Stimulated activated CD8-positive, alpha-beta memory T cell treated with anti-CD3 and anti-CD28 coated beads, Interleukin-4, amount 100 ng/mL, for 4 hours (primary cell): Measurements from ENCODE around the gene MYH14.
"Not testable (repeated sequence)": the region's sequence is repeated elsewhere in the genome, so short reads cannot be mapped to it uniquely, and the experiment has no call there.

Source experiments
- DNase-seq, 2 donors: peaks; one replicate each; pipeline ENCODE4 v3.0.0-alpha.2; 2020; ENCODE audit warnings: low read depth in 2 of 2, low spot score in 1 of 2

MYH14 gene

DNA sequence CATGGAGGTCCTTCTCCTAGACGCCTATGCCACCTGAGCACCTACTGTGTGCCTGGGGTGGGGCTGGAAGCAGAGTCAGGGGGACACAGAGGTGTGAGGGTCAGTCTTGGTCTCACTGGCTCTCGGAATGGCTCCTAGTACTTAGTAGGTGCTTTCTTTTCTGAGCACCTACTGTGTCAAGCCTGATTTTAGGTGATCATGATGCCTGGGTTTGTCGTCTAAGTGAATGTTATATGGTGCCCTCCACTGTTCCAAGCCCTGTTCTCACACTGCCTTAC is 20.0 kb downstream of the MYH14 start:
- no peak for DNase-seq

DNA sequence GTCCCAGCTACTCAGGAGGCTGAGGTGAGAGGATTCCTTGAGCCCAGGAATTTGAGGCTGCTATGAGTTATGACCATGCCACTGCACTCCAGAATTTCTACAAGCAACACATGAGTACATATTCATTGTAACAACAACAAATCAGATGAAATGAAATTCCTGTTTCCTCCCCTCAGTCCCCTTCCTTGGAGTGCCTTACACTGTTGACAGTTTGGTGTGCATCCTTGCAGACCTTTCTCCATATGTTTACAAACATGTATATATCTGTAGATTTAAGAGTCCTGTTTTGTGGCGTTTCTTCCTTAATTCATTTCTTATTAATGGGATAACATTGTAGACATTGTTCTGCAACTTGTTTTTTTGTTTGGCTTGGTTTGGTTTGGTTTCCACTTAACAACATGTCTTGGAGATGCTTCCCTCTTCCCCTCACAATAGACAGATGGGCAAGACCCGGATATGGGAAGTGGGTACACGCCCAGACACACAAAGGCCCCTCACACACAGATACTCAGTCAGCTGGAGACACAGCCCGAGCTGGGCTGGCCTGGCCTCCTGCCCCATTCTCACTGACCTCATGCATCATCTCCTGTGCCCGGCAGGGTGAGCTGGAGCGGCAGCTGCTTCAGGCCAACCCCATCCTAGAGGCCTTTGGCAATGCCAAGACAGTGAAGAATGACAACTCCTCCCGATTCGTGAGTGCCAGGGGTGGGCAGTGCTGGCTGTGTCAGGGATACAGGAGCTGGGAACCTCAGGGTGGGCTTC is 21.7 kb downstream of the MYH14 start:
- no peak for DNase-seq

DNA sequence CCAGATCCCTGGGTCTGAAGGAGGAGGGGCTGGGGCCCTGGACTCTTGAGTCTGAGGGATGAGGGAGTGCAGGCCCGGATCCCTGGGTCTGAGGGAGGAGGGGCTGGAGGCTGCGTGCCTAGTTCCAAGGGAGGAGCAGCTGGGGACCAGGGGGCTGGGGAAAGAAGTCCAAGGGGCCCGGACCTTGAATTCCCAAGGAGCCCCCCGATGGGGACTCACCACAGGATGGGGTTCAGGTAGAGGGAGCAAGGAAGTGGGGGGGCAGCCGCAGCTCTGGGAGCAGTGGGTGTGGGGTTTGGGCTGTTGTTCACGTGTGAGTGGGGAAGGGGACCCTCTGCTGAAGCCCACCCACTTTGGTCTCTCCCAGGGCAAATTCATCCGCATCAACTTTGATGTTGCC is 23.1 kb downstream of the MYH14 start:
- DNase-seq, result no peak

DNA sequence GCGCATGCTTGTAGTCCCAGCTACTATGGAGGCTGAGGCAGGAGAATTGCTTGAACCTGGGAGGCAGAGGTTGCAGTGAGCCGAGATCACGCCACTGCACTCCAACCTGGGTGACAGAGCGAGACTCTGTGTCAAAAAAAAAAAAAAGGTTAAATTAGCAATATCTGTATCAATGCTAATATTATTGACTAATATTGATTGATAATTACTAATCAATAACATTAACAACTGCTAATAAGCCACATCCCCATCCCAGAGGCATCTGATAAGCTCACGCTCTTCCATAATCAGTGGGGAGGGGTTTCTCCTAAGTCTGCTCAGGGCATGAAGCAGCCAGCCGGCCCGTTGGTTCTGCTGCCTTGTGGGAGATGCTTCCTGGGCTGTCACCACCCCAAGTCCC is 24.7 kb downstream of the MYH14 start:
- not testable (repeated sequence) for DNase-seq

DNA sequence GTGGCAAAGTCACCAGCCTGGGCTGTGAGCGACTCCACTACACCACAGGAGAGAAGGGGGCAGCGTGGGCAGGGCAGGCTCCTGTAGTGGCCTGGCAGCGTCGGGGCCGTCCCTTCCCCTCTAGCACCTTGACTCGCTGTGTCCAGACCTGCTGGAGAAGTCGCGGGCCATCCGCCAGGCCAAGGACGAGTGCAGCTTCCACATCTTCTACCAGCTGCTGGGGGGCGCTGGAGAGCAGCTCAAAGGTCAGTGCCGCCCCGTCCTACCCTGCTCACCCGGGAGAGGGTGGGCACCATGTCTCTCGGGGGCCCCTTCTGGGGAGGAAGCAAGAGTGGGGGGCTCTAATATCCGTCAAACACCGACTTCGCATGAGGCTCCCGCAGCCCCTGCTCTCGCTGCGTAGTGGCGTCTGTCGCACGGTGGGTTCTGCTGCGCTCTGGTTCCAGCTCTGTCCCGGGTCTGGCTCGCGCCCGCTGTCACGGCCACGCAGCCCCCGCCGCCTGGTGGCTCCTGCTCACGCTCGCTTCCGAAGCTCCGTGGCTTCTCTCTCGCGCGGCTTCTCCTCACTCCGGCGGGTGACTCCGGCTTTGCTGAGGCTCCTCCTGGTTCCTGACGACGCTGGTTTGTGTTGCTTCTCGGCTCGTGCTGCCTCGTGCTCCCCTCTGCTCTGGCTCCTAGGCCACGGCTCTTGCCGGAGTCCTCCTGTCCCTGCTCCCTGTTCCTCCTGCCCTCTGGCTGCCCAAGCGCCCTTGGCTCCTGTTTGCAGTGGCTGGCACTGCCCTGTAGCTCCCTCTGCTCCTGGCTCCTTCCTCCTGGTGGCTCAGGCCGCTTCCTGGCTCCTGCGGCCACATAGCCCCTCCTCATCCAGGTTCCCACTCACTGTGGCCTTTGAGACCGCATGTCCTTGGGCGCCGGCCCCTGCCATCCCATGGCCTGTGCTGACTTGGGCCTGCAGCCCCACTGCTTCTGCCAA is 27.2 kb downstream of the MYH14 start:
- DNase-seq, result no peak

DNA sequence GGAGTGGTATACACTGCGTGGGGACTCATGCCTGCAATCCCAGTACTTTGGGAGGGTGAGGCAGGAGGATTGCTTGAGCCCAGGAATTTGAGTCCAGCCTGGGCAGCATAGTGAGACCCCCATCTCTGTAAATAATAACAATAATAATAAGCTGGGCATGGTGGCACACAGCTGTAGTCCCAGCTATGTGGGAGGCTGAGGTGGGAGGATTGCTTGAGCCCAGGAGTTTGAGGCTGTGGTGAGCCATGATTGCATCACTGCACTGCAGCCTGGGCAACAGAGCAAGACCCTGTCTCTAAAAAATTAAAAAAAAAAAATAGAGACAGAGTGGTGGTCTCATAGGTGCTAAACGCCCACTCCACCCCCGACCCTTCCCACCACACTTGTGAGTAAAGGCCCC is 28.0 kb downstream of the MYH14 start:
- not testable (repeated sequence) for DNase-seq

DNA sequence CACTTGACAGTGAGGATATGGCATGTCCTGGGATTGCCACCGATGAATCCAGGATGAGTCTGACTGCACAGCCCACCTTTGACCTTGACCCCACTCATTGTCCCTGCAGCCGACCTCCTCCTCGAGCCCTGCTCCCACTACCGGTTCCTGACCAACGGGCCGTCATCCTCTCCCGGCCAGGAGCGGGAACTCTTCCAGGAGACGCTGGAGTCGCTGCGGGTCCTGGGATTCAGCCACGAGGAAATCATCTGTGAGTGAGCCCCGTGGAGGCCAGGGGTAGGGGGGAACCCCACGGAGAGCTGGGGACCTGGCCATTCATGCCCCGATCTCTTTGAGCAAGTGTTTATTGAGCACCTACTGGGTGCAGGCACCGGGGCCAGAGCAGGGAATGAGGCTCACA is 28.4 kb downstream of the MYH14 start:
- DNase-seq, result no peak

DNA sequence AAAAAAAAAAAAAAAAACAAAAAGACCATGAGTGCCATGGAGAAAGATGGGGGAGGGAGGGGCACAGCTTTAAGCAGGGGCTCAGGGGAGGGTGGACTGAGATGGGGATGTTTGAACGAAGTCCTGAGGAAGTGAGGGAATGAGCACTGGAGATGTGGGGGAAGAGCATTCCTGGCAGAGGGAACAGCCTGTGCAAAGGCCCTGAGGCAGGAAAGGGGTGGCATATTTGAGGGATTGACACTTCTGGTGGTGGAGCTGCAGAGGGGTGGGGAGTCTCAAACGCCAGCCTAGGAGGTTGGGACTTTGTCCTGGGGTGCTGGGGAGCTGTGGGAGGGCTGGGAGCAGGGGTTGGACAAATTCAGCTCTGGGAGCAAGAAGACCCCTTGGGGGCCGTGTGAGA is 29.2 kb downstream of the MYH14 start:
- no peak for DNase-seq

DNA sequence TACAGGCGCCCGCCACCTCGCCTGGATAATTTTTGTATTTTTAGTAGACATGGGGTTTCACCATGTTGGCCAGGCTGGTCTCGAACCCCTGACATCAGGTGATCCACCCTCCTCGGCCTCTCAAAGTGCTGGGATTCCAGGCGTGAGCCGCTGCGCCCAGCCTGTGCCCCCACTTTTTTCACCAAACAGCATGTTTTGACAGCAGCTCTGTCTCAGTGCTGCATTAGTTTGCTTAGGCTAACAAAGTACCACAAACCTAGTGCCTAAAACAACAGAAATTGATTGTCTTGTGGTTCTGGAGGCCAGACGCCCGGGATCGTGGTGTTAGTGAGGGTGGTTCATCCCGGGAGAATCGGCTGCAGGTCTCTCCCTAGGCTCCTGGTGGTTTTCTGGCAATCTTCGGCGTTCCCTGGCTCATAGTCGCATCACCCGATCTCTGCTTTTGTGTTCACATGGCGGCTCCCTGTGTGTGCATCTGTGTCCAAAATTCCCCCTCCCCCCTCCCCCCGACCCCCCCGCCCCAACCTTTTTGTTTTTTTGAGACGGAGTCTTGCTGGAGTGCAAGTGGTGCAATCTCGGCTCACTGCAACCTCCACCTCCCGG is 30.0 kb downstream of the MYH14 start:
- DNase-seq, result no peak

DNA sequence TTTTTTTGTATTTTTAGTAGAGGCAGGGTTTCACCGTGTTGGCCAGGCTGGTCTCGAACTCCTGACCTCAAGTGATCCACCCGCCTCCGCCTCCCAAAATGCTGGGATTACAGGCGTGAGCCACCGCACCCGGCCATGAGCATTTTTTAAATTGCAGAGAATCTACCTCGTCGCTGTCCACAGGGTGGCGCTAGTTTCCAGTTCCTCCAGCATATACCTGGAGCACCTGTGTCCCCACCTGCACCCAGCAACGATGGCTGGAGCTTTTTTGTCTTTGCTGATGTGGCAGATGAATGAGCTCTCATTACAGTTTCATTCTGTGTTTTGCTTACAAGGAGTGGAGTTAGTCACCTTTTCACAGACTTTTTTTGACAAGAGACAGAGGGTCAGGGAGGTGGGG is 34.1 kb downstream of the MYH14 start:
- DNase-seq, result not testable (repeated sequence)

DNA sequence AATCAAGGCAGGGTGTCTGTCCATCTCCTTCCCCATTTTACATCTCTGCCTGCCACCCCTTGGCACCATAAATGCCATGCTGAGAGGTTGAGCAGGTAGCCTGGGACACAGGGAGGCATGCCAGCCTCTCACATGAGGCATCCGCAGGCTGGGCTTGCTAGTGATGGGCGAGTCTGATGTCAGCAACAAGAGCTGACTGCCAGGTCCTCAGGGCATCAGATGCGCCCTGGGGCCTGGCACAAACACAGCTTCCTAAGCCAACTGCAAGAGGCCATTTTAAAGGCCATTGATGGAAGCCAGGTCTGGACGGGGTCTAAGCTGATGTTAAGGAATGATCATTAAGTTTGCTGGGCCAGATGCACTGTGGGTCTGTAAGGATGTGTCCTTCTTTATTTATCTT is 34.6 kb downstream of the MYH14 start:
- DNase-seq, result no peak

DNA sequence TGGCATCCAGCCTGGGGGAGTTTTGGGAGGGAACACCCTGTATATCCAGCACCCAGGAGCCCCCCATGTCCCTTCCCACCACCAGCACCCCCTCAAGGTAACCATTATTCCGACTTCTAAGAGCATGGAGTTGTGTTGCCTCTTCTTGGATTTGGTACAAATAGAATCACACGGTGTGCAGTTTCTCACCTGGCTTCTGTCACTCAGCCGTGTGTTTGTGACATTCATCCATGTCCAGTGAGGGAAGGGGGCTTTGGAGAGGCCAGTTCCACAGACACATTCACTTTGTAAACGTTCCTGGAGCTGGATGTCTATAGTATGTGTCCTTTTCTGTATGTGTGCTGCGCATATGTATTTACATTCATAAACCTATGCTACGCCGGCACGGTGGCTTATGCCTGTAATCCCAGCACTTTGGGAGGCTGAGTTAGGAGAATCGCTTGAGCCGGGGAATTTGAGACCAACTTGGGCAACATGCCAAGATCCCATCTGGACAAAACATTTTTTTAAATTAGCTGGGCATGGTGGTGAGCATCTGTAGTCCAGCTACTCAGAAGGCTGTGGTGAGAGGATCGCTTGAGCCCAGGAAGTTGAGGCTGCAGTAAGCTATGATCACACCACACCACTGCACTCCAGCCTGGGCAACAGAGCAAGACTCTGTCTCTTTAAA is 36.6 kb downstream of the MYH14 start:
- no peak for DNase-seq

DNA sequence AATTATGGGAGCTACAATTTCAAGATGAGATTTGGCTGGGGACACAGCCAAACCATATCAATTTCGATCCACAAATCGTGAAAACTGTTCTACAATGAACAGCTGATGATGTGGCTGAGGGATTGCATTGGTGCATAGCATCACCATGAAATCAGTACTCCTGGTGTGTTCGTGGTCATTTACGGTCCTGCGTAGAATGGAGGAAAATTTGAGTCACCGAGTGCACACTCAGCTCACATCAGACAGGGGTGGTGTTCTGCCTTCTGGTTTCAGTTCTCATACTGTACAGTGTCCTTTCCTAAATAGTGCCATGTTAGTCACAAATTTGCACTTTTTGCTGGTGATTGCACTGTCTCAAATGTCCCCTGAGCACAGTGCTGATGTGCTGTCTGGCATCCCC is 39.2 kb downstream of the MYH14 start:
- DNase-seq, result no peak

DNA sequence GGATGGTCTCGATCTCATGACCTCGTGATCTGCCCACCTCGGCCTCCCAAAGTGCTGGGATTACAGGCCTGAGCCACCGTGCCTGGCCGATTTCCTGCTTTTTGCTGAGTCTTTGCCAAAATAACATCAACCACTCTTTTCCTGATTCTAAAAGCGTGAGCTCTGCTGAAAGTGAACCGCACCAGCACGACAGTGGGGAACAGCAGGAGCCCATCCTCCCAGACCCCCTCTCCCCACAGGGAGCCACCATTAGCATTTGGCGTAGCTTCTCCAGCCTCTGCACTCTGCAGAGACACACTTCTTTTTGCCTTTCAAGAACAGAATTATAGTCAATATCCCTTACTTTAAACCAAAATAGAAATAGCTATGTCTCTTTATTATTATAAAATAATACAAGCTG is 41.3 kb downstream of the MYH14 start:
- DNase-seq, result no peak

DNA sequence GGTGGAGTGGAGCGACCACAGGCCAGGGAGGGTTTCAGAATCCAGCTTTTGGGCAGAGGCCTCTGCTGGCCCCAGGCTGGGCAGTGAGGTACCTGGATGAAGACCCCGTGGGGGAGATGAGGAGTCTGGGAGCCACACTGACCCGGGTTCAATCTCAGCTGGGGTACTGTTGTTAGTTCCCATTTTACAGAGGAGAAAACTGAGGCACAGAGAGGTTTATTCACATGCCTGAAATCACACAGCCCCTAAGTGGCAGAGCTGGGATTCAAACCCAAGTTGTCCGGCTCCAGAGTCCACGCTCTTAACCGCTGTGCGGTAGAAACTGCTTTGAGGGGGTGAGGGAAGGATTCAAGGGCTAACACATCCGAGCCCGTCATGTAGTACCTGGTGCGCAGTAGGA is 45.0 kb downstream of the MYH14 start:
- DNase-seq, result no peak

DNA sequence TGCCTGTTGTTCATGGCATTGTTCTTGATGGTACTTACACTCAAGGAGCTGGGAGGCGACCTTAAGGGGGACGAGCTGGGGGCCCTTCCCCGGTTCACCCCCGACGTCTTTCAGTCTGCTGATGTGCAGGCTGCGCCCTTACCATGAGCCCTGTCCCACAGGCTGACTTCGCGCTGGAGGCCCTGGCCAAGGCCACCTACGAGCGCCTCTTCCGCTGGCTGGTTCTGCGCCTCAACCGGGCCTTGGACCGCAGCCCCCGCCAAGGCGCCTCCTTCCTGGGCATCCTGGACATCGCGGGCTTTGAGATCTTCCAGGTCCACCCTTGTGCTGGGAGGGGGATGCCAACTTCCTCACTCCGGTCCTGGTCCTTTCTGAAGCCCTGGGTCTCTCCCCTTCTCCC is 45.4 kb downstream of the MYH14 start:
- DNase-seq, result no peak

DNA sequence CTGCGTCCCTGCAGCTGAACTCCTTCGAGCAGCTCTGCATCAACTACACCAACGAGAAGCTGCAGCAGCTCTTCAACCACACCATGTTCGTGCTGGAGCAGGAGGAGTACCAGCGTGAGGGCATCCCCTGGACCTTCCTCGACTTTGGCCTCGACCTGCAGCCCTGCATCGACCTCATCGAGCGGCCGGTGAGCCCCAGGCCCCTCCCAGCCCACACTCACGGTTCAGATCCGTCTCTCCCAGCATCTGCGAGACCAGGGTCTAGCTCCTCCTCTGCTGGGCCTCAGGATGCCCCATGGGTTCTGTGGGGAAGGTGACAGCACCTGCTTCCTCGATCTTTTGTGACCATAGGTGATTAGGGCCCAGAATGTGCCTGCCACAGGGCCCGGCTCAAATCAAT is 46.2 kb downstream of the MYH14 start:
- DNase-seq, result no peak

DNA sequence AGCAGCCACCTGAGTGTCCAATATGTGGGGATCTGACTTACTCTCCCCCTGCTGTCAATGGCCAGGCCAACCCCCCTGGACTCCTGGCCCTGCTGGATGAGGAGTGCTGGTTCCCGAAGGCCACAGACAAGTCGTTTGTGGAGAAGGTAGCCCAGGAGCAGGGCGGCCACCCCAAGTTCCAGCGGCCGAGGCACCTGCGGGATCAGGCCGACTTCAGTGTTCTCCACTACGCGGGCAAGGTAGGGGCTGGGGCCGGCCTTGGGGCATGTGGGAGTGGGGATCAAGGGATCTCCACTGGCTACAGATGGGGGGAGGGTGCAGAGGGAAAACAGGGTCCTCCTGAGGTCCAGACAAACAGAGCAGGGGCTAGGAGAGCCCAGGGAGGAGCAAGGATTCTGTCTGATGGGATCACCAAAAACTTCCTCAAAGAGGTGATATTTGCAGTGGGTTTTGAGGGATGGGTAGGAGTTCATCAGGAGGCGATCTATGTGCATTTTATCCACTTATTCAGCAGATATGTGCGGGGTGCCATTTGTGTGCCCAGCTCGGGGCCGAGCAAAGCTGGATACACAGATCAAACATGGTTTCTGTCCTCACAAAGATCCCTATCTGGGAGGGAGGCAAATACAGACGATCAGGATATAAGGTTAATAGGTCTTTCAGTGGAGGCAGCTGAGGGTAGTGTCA is 47.2 kb downstream of the MYH14 start:
- no peak for DNase-seq

DNA sequence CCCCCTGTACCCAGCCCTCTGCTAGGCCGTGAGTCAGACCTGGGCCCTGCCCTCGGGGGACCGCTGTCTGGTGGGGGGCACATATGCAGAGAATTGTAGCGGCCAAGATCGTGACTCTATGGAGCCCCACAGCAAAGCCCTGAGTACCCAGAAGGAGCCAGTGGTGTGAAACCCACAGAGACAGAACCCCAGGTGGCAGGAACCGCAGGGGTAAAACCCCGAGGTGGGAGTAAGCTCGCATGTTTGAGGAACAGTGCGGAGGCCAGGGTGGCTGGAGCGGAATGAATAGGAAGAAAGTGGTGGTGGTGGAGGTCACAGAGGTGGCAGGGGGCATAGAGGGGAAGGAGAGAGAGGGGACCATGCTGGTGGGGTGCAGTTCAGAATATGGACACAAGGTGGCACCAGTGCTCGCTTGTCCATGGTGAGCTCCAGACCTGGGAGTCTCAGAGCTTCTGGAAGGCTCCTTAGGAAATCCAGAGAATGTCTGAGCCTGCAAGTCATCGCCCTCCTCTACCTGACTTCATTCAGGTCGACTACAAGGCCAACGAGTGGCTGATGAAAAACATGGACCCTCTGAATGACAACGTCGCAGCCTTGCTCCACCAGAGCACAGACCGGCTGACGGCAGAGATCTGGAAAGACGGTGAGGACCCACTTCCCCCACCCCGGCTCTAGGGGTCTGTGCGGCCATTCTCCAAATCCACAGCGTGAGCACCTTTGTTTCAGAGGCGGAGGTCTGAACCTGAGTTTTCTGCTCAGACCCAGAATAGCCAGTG is 48.9 kb downstream of the MYH14 start:
- no peak for DNase-seq

DNA sequence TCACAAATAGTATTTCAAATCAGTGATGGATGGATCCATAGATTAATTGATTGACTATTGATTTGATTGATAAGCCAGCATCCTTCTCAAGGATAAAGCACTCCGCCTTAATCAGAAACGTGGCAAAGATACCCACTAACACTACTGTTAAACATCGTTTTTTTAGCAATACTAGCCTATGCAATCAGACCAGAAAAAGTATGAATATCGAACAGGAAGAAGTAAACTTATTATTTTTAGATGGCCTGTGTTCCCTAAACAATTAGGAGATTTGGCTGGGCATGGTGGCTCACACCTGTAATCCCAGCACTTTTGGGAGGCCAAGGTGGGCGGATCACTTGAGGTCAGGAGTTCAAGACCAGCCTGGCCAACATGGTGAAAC is 49.5 kb downstream of the MYH14 start:
- DNase-seq, result no peak
